GM13977 (cell line): Measurements from ENCODE around the gene SAMD11.

Experiments used
- DNase-seq: peaks from one replicate; pipeline ENCODE4 v3.0.0; 2012; ENCODE audit warnings: low spot score
- CTCF ChIP-seq: IDR thresholded peaks from 2 replicates; pipeline ENCODE4 v1.5.1; 2012; ENCODE audit warnings: mild to moderate bottlenecking, control low read depth; ENCODE audit not compliant: insufficient read depth; ENCODE audit errors: extremely low read depth, missing control alignments
- in situ Hi-C: fragments of 300-500 bp; cut with MboI; formaldehyde crosslinking; loops from one replicate; pipeline ENCODE4 v1.12.0; 2022; ENCODE audit warnings: low sequenced_read_pairs, low pct_unique_long_range_greater_than_20kb, mixed read lengths, inconsistent platforms; ENCODE audit not compliant: unreplicated experiment

The SAMD11 gene

DNA sequence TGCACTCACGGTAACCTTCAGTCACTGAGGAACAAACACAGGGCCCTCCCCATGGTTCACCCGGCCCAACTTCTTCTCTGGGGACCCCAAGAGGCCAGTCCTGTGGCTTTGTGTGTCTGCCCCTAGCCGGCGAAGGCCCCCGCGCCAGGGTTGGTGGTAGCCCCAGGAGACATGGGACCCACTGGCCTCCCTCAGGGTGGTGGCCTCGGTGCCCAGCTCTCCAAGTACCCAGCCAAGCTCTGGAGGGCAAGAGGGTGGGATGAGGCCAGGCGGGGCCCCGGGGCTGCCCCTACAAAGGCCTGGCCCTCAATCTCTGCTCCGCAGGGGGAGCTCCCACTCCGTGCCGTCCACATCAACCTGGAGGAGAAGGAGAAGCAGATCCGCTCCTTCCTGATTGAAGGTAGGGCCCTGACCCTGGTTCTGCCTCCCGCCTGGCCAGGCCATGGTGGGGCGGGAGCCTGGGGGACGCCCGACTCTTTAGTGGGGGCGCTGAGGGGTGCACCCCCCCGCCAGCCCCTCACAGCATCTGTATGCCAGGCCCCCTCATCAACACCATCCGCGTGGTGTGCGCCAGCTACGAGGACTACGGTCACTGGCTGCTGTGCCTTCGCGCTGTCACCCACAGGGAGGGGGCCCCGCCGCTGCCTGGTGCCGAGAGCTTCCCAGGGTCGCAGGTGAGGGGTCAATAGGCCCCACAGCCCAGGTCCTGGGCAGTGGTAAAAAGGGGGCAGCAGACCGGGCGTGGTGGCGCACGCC lies 48.2 kb downstream of the SAMD11 start:
- in situ Hi-C loops = loop anchor here (10.0 kb wide), 1 partner anchor 77 kb away; no protein-coding TSS in a partner anchor
- no peak for DNase-seq
- no peak for TF ChIP-seq CTCF

DNA sequence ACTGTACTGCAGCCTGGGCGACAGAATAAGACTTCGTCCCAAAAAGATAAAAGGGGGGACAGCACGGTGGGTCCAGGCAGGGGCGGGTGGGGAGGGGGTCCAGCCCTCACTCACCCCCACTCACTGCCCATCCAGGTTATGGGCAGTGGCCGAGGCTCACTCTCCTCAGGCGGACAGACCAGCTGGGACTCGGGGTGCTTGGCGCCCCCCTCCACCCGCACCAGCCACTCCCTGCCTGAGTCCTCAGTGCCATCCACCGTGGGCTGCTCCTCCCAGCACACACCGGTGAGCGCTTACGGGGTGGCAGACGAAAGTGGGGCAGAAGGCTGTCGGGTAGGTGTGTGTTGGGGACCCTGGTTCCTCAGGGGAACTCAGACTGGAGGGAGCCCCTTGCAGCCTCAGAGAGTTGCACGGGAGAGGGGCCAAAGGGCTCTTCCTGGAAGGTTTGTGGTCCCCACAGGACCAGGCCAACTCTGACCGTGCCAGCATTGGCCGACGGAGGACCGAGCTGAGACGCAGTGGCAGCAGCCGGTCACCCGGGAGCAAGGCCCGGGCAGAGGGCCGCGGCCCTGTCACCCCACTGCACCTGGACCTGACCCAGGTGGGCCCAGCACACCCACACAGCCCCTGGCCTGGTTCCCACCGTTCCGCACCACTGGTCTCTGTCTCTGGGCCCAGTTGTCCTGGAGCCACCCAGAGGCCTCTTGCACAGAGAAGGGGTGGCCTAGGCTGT lies 49.2 kb downstream of the SAMD11 start:
- in situ Hi-C loops = loop anchor here (10.0 kb wide), 1 partner anchor 78 kb away; no protein-coding TSS in a partner anchor
- no peak for TF ChIP-seq CTCF
- DNase-seq = no peak

- TF ChIP-seq CTCF = no peak
- DNase-seq = no peak
- in situ Hi-C loops = loop anchor here (10.0 kb wide), 1 partner anchor 79 kb away; no protein-coding TSS in a partner anchor
These were observed 50.0 kb downstream of the SAMD11 start for GRCh38 chr1:973459-974292.

- in situ Hi-C loops = loop anchor here (10.0 kb wide), 1 partner anchor 79 kb away; no protein-coding TSS in a partner anchor
- no peak for DNase-seq
- no peak for TF ChIP-seq CTCF
These were observed 50.5 kb downstream of the SAMD11 start for GRCh38 chr1:974293-974640.

- DNase-seq = no peak
- in situ Hi-C loops = loop anchor here (10.0 kb wide), 1 partner anchor 80 kb away; no protein-coding TSS in a partner anchor
- TF ChIP-seq CTCF = no peak
These were observed 51.1 kb downstream of the SAMD11 start for GRCh38 chr1:974687-975328.

- in situ Hi-C loops = loop anchor here (10.0 kb wide), 1 partner anchor 81 kb away; no protein-coding TSS in a partner anchor
- no peak for TF ChIP-seq CTCF
- DNase-seq = no peak
These were observed 51.6 kb downstream of the SAMD11 start for GRCh38 chr1:975365-975764.
